OCI-M2 (cell line): ENCODE data around the gene ZNF99.
"Not testable (repeated sequence)": the region's sequence is repeated elsewhere in the genome, so short reads cannot be mapped to it uniquely, and the experiment has no call there.

Experiments
- DNase-seq: peaks from one replicate; lab custom pipeline; 2025; ENCODE audit not compliant: unreplicated experiment; lab: John Stamatoyannopoulos, UW

The ZNF99 gene

DNA sequence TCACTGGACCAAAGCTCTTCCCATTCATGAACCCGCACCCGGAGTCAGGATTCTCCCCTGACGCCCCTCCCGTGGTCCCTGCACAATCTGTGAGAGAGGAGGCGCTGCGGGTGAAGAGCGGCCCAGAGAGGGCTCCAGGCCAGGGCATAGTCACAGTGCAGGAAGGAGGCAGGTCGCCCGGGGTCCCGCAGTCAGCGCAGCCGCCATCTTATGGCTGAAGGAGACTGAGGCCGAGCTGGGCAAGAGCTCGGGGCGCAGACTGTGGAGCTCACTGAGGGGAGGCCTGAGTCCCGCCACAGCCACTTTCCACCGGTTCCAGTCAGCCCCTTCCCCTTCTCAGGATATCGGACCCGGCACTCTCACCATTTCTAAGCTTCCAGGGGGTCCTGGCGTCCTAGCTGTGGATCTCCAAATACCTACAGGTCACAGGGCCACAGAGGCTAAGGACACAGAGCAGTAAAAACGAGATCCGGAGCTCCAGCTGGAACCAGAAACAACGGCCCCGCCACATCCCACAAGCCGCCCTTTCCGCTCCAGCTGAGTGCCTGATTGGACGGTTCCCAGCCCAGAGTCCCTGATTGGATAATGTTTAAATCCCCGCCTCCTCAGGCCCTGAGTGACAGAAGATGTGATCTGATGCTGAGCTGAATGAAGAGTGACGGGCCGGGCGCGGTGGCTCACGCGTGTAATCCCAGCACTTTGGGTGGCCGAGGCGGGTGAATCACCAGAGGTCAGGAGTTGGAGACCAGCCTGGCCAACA lies at the start of gene ZNF99:
Gene ZNF99 (minus strand): TSS at position 501 of the 760 bp plus-strand sequence. CDS start 135 bp downstream, at position 366.
- DNase-seq: peak; percentile 61

DNA sequence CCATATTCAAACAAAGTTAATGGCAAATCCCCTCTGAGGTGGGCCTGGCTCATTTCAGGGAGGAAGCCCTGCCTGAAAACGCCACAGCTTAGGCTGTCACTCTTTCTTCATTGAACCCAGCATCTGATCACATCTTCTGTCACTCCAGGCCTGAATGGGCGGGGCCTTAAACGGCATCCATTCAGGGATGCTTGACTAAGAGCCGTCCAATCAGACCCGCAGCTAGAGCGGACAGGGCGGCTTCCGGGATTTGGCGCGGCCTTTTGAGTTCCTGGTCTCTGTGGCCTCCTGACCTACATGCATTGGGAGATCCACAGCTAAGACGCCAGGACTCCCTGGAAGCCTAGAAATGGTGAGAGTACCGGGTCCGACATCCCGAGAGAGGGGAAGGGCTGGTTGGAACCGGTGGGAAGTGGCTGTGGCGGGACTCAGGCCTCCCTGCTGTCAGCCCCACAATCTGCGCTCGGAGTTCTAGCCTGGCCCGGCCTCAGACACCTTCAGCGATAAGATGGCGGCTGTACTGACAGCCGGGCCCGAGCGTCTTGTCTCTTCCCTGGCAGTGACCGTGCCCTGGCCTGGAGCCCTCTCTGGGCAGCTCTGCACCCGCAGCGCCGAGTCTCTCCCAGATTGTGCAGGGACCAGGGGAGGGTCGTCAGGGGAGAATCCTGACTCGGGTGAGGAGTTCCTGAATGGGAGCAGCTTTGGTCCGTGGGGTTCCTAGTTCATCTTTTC lies 48.2 kb upstream of the ZNF99 start, which contains the start of gene ZNF723:
Gene ZNF723 (plus strand): TSS at position 261 of the 732 bp plus-strand sequence. CDS start 89 bp downstream, at position 350.
- no peak for DNase-seq

DNA sequence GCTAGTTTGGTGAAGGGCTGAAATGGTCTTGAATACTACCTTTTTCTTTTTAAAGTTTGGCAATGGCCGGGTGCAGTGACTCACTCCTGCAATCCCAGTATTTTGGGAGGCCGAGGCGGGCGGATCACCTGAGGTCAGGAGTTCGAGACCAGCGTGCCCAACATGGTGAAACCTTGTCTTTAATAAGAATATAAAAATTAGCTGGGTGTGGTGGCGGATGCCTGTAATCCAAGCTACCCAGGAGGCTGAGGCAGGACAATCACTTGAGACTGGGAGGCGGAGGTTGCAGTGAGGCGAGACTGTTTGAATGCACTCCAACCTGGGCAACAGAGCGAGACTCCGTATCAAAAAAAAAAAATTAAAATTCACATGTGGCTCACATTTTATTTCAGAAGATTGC lies 47.3 kb upstream of the ZNF99 start:
- DNase-seq: no peak

DNA sequence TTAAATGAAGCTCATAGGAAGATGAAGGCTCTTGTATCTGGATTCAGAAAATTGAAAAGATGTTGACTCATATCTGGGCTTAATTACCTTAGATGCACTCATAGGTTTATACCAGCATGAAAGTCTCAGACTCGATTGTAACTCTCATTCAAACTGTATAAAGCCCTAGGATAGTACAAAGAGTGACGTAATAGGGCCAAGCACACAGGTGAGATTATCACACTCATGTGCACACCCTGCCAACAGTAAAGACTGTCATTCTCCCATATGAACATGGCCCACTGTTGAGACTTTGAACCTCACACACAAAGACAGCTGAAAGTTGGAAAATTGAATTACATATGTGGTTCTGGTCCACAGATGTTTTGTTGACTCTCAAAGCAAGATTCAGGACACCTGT lies 30.2 kb upstream of the ZNF99 start:
- DNase-seq: no peak

DNA sequence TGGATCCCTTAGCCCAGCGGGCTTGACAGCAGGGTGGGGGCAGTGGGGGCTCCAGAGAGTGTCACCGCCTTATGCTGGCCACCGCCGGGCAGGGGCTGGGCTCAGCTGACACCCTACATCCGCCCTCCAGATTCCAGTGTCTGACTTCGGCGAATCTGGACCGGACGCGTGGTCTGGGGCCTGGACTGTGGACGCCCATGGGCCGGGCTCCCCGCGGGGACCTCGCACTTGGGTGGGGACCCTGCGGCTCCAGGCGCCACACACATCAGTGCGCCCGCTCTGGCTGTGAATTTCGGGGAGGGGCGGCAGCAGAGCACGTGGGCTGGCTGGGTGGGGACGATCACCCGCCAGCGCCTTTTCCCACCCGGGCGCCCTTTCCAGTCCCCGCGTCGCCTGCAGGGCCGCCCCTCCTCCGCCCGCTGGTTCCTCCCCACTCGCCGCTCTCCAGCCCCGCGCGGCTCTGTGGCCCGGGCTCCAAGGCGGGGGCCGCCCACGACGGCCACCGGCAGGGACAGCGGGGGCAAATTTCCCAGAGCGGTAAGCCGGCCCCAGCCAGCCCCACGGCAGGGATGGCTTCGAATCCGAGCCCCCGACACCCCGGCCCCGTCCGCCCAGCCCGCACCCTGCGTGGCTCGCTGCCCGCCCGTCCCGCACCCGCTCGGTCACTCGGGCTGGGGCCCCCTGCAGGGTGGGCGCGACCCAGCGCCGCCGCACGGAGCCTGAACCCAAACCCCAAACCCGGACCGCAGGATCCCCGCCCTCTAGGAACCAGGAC lies 23.3 kb upstream of the ZNF99 start:
- no peak for DNase-seq

DNA sequence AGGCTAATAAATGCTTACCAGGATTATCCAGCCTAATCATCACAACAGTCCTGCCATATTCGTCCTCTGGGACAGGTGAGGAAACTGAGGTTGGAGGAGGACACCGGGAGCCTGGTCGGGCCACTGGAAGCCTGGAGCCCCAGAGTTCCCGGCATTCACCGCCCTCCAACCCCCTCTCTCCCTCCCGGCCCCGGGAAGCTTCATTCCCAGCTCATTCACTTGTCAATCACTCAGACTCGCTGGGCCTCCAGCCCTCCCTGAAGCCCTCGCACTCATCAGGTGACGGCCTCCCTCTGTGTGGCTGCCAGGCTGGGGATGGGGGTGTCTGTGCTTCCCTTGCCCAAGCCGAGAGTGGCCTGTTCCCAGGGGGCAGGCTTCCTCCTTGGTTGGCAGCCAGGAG lies 22.5 kb upstream of the ZNF99 start:
- no peak for DNase-seq

DNA sequence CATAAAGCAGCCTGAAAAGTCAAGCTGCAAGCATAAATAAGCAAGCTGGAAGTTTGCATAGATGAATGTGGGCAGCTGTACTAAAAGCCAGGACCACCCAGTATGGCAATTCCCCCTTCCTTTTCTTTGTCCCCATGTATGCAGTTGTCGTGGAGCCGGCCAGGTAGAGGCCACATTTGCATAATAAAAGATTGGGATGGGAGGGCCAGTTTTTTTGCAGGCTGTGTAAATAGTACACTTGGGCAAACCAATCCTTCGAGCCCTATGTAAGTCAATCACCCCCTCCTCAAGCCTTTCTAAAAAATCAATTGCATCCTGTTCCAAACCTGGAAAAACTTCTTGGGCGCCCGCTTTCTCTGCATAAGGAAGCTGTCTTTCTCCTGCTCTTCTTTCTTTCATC lies 13.1 kb upstream of the ZNF99 start:
- DNase-seq: no peak

DNA sequence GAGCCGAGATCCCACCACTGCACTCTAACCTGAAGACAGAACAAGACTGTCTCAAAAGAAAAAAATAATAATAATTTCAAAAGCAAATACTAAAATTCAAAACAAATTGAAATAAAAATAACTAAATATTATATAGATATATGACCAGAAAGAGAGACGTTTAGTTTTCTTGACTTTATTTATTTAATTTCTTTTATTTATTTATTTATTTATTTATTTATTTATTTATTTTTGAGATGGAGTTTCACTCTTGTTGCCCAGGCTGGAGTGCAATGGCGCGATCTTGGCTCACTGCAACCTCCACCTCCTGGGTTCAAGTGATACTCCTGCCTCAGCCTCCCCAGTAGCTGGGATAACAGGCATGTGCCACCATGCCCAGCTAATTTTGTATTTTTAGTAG lies 8.9 kb upstream of the ZNF99 start:
- not testable (repeated sequence) for DNase-seq

DNA sequence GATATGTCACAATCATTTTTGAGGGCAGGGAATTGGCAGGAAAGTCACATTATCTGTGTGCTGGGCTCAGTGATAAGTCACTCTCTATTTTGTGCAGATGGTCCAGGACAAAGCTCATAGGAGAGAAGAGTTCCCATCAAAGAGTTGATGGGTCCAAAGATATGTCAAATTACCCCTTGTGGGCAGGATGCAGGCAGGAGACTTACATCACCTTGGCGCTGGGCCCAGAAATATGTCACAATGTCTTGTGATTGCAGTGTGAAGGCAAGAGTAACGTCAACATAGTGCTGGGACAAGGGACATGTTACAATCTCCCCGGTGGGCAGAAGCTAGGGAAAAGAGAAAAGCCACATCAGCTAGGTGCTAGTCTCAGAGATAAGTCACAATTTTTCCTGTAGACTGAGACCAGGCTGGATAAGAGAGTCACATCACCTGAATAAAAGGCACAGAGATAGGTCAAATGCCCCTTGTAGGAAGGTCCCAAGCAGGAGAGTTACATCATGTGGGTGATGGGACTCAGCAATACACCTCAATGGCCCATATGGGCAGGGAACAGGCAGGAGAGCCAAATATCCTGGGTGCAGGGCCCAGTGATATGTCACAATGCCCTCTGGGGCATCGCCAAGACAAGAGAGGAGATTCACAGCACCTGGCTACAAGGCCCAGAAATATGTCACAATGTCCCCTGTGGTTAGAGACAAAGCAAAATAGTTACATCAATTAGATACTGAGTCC lies 47.9 kb downstream of the ZNF99 start:
- DNase-seq: no peak

DNA sequence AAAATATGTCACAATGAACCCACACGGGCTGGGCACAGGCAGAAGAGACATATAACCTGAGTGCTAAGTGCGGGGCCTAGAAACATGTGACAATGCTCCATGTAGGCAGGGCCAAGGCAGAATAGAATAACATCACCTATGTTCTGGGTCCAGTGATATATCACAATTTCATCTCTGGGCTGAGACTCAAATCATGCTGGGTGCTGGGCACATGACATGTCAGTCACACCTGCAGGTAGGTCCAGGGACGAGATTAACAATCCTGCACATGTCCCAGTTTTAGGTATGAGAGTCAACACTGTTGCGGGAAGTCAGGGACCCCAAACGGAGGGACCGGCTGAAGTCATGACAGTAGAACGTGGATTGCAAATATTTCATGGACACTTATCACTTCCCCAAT lies 50.3 kb downstream of the ZNF99 start:
- DNase-seq: no peak

DNA sequence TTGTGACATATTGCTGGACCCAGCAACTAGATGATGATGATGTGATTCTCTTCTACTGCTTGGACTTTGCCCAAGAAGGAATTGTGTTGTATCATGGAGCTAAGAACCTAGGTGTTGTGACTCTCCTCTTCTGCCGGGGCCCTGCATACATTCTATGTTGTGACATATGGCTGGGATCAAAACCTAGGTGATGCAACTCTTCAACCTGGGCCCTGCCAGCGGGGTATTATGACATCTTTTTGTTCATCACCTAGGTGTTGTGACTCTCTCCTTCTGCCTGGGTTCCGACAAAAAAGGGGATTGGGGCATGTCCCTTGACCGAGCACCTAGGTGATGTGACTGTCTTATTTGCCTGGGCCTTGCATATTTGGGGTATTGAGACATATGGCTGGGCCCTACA lies 55.7 kb downstream of the ZNF99 start:
- DNase-seq: not testable (repeated sequence)

DNA sequence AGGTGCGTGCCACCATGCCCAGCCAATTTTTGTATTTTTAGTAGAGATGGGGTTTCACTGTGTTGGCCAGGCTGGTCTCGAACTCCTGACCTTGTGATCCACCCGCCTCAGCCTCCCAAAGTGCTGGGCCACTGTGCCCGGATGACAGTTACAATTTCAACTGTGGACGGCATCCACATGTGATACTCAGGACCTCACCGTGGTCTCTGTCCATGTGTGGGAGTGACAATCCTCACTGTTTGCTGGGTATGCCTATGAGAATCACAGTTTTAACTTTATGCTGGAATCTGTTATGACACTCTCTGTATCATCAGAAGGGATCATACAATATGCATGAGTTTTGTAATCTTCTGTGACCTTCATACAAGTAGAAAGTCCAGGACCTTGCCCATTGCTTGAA lies 62.4 kb downstream of the ZNF99 start:
- DNase-seq: not testable (repeated sequence)

DNA sequence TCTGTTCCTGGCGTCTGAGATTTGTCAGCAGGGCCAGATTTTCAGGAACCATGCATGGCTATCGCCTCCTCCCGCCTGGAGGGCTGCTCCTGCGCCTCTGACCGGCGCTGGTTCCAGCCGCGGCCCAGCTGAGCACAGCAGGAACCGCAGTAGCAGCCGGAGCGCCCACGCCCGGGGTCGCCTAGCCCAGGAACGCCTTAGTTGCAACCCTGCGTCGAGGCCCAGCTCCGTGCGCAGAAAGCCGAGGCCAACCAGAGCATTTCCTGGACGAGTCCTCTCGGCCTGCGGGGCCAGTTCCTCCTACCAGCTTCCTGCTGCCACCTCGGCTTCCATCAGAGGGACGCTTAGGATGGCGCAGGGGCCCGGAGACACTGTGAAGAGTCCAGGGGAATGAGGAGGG lies 75.0 kb downstream of the ZNF99 start:
- DNase-seq: no peak

DNA sequence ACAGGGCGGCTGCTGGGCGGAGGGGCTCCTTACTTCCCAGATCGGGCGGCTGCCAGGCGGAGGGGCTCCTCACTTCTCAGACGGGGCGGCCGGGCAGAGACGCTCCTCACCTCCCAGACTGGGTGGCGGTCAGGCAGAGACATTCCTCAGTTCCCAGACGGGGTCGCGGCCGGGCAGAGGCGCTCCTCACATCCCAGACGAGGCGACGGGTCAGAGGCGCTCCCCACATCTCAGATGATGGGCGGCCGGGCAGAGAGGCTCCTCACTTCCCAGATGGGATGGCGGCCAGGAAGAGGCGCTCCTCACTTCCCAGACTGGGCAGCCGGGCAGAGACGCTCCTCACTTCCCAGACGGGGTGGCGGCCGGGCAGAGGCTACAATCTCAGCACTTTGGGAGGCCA lies 80.9 kb downstream of the ZNF99 start:
- not testable (repeated sequence) for DNase-seq

DNA sequence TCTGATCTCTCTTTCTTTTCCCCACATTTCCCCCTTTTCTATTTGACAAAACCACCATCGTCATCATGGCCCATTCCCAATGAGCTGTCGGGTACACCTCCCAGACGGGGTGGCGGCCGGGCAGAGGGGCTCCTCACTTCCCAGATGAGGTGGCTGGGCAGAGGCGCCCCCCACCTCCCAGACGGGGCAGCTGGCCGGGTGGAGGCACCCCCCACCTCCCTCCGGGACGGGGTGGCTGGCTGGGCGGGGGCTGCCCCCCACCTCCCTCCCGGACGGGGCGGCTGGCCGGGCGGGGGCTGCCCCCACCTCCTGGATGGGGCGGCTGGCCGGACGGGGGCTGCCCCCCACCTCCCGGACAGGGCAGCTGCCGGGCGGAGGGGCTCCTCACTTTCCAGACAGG lies 81.3 kb downstream of the ZNF99 start:
- not testable (repeated sequence) for DNase-seq
